HEK293 (cell line): ENCODE measurements around the gene CD300LG.

Experiments used
- CTCF ChIA-PET: fragments of 350-600 bp; formaldehyde crosslinking; extraction: SDS; loops from one replicate; lab custom pipeline; 2021; ENCODE audit warnings: antibody characterized with exemption; lab: Yijun Ruan, JAX
- POLR2A ChIA-PET: fragments of 300-600 bp; formaldehyde crosslinking; extraction: SDS; loops from one replicate; lab custom pipeline; 2020; ENCODE audit warnings: antibody characterized with exemption, inconsistent platforms; lab: Yijun Ruan, JAX
- H3K27ac ChIP-seq: fragments of 200-500 bp; sonication (Bioruptor generic); 2 replicates; pipeline ENCODE4 v1.5.1; 2014; ENCODE audit warnings: low read depth, low read length, control low read depth, inconsistent platforms; ENCODE audit errors: extremely low read depth
- H3K36me3 ChIP-seq, 2 experiments: fragments of 200-500 bp in 1 of 2; sonication (Bioruptor generic) in 1 of 2; 1 replicate in 1 of 2; 2 replicates in 1 of 2; pipeline ENCODE4 v1.5.1; 2014 to 2017; ENCODE audit warnings: inconsistent platforms in 2 of 2, low read length in 2 of 2; ENCODE audit not compliant: control insufficient read depth in 2 of 2, insufficient read depth in 1 of 2
- H3K4me1 ChIP-seq: fragments of 200-500 bp; sonication (Bioruptor generic); 2 replicates; pipeline ENCODE4 v1.5.1; 2014; ENCODE audit warnings: mild to moderate bottlenecking, low read length, inconsistent platforms; ENCODE audit not compliant: control insufficient read depth, insufficient read depth
- H3K4me3 ChIP-seq: 2 replicates; pipeline ENCODE4 v1.5.1; 2011; ENCODE audit warnings: low read depth, mild to moderate bottlenecking, control low read depth, low read length, moderate library complexity
- H3K9me3 ChIP-seq: fragments of 200-500 bp; sonication (Bioruptor generic); 2 replicates; pipeline ENCODE4 v1.5.1; 2014; ENCODE audit warnings: low read depth, low read length, inconsistent platforms; ENCODE audit not compliant: control insufficient read depth, insufficient read depth
- EGR2 ChIP-seq: fragments of 450-650 bp; formaldehyde crosslinking; IDR thresholded peaks from 2 replicates; pipeline ENCODE4 v1.5.1; 2016; ENCODE audit warnings: low read depth, missing biosample characterization, missing genetic modification characterization
- GFI1B ChIP-seq: fragments of 450-650 bp; formaldehyde crosslinking; IDR thresholded peaks from 2 replicates; pipeline ENCODE4 v1.5.1; 2016; ENCODE audit warnings: missing biosample characterization, missing genetic modification characterization
- KLF1 ChIP-seq: fragments of 450-650 bp; formaldehyde crosslinking; IDR thresholded peaks from 2 replicates; pipeline ENCODE4 v1.5.1; 2016; ENCODE audit warnings: missing biosample characterization, missing genetic modification characterization
- KLF10 ChIP-seq: fragments of 450-650 bp; IDR thresholded peaks from 2 replicates; pipeline ENCODE4 v1.5.1; 2018; ENCODE audit warnings: missing biosample characterization, mild to moderate bottlenecking, missing genetic modification characterization
- KLF7 ChIP-seq: fragments of 450-650 bp; formaldehyde crosslinking; IDR thresholded peaks from 2 replicates; pipeline ENCODE4 v1.5.1; 2016; ENCODE audit warnings: missing biosample characterization, missing genetic modification characterization, borderline replicate concordance
- REST ChIP-seq: fragments of 450-650 bp; formaldehyde crosslinking; IDR thresholded peaks from 2 replicates; pipeline ENCODE4 v1.5.1; 2016; ENCODE audit warnings: missing biosample characterization, missing genetic modification characterization
- ZFHX2 ChIP-seq: fragments of 450-650 bp; formaldehyde crosslinking; conservative IDR thresholded peaks from 2 replicates; pipeline ENCODE4 v1.5.1; 2016; ENCODE audit warnings: missing biosample characterization, missing genetic modification characterization
- ZIC2 ChIP-seq: fragments of 450-650 bp; formaldehyde crosslinking; IDR thresholded peaks from 2 replicates; pipeline ENCODE4 v1.5.1; 2016; ENCODE audit warnings: missing biosample characterization, missing genetic modification characterization
- ZNF174 ChIP-seq: fragments of 450-650 bp; formaldehyde crosslinking; IDR thresholded peaks from 2 replicates; pipeline ENCODE4 v1.5.0; 2017; ENCODE audit warnings: missing biosample characterization, mild to moderate bottlenecking, missing genetic modification characterization
- ZNF449 ChIP-seq: fragments of 450-650 bp; formaldehyde crosslinking; IDR thresholded peaks from 2 replicates; pipeline ENCODE4 v1.5.1; 2017; ENCODE audit warnings: missing biosample characterization, mild to moderate bottlenecking, missing genetic modification characterization, moderate library complexity
- ZNF510 ChIP-seq: fragments of 450-650 bp; formaldehyde crosslinking; IDR thresholded peaks from 2 replicates; pipeline ENCODE4 v1.5.1; 2018; ENCODE audit warnings: mild to moderate bottlenecking, missing genetic modification characterization, missing biosample characterization; ENCODE audit not compliant: insufficient replicate concordance
- ZNF555 ChIP-seq: fragments of 450-650 bp; formaldehyde crosslinking; conservative IDR thresholded peaks from 2 replicates; pipeline ENCODE4 v1.5.1; 2017; ENCODE audit warnings: missing biosample characterization, mild to moderate bottlenecking, missing genetic modification characterization, inconsistent platforms
- ZNF571 ChIP-seq: fragments of 450-650 bp; formaldehyde crosslinking; IDR thresholded peaks from 2 replicates; pipeline ENCODE4 v1.5.0; 2017; ENCODE audit warnings: missing biosample characterization, missing genetic modification characterization
- TF ChIP-seq, protein P1 (sequence below): fragments of 450-650 bp; formaldehyde crosslinking; IDR thresholded peaks from 2 replicates; pipeline ENCODE4 v1.5.1; 2016; ENCODE audit warnings: missing biosample characterization, missing genetic modification characterization

Gene CD300LG

GRCh38 chr17:43900858-43901754 is 54.1 kb downstream of the CD300LG start (continued):
- TF ChIP-seq REST (tag by site-specific recombination) (no peak), ZNF510 (tag by site-specific recombination) (no peak), ZNF571 (tag by site-specific recombination) (no peak), GFI1B (no peak), KLF7 (tag by site-specific recombination) (no peak), ZNF174 (tag by site-specific recombination) (no peak), ZNF449 (tag by site-specific recombination) (no peak), KLF1 (tag by site-specific recombination) (no peak), KLF10 (tag by site-specific recombination) (no peak)
- TF ChIP-seq, protein P1, sequence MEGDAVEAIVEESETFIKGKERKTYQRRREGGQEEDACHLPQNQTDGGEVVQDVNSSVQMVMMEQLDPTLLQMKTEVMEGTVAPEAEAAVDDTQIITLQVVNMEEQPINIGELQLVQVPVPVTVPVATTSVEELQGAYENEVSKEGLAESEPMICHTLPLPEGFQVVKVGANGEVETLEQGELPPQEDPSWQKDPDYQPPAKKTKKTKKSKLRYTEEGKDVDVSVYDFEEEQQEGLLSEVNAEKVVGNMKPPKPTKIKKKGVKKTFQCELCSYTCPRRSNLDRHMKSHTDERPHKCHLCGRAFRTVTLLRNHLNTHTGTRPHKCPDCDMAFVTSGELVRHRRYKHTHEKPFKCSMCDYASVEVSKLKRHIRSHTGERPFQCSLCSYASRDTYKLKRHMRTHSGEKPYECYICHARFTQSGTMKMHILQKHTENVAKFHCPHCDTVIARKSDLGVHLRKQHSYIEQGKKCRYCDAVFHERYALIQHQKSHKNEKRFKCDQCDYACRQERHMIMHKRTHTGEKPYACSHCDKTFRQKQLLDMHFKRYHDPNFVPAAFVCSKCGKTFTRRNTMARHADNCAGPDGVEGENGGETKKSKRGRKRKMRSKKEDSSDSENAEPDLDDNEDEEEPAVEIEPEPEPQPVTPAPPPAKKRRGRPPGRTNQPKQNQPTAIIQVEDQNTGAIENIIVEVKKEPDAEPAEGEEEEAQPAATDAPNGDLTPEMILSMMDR: peak; percentile 59
- TF ChIP-seq, all 188 proteins: peak for 16

- ChIA-PET POLR2A (interaction anchor here (0.5 to 0.8 kb wide), 2 partner anchors 36 to 316 kb away, joined by 3 to 4 read pairs; no protein-coding TSS in a partner anchor), CTCF (interaction anchor here (0.7 to 5.5 kb wide), 6 partner anchors 8 to 163 kb away, joined by 3 to 39 read pairs (median 8); no protein-coding TSS in a partner anchor)
- TF ChIP-seq ZFHX2 (tag by site-specific recombination): peak; percentile 62
- TF ChIP-seq EGR2 (tag by site-specific recombination): 0 out of 2 replicates have a peak, but pooled peaks have one; percentile 14
- no peak for TF ChIP-seq ZNF555 (tag by site-specific recombination)
- peak; percentile 48 for TF ChIP-seq ZIC2 (tag by site-specific recombination)
- Histone ChIP-seq H3K9me3 (no peaks in the 10 kb centered on the region), H3K4me1 (peaks cover 14% of the 10 kb centered on the region), H3K36me3 (peaks cover 0 to 5% of the 10 kb centered on the region in 2 experiments; a peak in 1 of 3 replicates), H3K4me3 (no peak overlapping the region), H3K27ac (no peak overlapping the region)
These were observed 55.0 kb downstream of the CD300LG start for GRCh38 chr17:43901861-43902589.
